ENCODE results near the gene TBXA2R.
"Not testable (repeated sequence)": the region's sequence is repeated elsewhere in the genome, so short reads cannot be mapped to it uniquely, and the experiment has no call there.

Gene TBXA2R

DNA sequence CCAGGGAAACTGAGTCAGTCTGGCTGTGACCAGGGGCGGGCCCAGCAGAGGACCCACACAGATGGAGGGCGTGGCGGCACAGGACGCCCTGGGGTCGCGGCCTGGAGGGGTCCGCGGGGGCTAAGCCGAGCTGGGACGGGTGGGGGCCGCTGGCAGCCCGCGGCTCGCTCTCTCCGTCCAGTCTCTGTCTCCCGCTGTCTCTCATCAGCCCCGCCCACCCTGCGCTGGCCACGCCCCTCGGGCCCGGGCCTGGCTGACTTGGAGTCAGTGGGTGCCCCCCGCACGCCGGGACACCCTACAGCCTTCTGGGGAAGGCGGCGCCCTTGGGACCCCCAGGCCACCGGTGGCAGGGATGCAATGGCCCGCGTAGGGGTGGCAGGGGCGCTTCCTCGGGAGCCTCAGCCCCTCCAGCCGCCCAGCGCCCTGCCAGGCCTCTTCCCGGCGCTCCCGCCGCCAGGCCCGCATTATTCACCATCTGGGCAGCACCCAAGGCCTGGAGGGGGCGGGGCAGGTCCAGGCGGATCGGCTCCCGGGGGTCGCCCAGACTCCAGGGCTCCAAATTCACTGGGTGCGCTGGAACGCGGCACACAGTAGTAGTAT is at the start of gene TBXA2R:
Gene TBXA2R, minus strand, starts transcription at position 186 of the 600 bp plus-strand sequence. CDS start 6,241 bp downstream, outside the sequence.
- DNase-seq (ENCODE audit: low read depth): no peak

- no peak for DNase-seq (ENCODE audit: low read depth)
Observed at GRCh38 chr19:3656073-3656746, 49.5 kb upstream of the TBXA2R start.

DNA sequence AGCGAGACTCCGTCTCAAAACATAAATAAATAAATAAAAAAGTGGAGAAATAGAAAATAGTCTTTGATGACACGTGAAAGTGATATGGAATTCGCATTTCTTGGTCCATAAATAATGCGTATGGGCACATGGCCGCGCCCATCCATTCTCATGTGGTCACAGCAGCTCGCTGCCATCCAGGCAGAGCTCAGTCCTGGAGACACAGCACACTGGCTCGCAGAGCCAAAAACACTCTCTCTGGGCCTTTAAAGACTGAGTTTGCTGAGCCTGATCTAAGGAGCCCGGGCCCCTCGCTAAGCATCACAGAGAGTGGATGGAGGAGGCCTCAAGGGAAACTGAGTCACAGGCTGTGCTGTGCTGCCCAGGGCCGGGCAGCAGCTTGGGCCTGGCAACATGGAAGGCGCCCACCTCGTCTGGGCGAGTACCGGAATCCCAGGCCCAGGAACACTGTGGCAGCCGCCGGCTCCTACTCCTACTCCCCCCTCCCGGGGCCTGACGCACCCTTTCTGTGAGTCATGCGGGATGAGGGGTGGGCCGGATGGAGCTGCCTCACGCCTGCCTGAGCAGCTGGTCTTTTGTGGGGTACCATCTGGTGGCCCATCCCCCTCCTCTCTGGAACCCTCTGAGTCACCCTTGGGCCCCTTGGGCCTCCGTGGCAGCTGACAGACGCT is 48.9 kb upstream of the TBXA2R start:
- DNase-seq (ENCODE audit: low read depth): no peak

GRCh38 chr19:3653865-3654513 is 47.3 kb upstream of the TBXA2R start:
- DNase-seq (ENCODE audit: low read depth): no peak

DNA sequence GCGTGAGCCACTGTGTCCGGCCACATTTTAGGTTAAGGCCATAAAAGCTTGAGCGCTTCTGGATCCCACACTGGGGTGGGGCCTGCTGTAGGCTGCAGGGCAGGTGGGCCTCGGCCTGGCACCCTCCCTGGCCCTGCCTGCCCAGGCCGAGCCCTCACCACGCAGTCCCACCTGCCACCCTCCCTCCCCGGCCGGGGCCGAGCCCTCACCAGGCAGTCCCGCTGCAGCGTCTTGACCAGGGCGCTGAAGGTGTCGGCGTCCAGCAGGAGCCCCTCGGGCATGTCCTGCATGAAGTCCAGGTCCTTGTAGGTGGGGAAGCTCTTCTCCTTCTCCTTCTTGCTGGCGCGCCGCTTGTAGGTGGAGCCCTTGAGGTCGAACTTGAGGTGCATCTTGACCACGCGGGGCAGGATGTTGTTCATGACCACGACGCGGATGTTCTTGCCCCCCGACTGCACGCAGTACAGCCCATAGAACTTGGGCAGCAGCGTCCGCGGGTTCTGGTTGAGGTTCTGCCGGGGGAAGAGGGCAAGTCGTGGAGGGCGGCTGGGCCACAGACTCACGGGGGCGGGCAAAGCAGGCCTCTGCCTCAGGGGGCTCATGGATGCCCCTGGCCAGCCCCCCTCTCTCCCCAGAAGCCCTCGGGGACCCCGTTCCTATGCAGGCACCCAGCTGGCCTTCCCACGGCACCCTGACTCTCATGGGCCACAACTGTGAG is 46.6 kb upstream of the TBXA2R start:
- DNase-seq (ENCODE audit: low read depth): no peak

DNA sequence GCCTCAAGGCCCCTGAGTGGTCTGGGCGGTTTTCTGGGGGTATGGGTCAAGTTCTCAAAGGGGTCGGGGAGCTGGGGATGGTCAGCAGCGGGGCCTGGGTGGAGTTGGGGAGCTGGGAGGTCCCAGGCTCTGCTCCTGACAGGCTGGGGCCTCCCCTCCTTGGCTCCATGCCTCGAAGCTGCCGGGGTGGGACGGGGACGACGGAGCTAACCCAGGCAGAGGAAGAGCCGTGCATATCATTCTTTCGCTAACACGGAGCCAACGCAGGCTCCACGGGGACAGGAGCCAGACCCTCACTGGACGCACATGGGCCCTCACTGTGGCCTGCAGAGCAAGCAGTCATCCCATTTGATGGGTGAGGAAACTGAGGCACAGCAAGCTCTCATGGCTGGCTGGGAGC is 45.7 kb upstream of the TBXA2R start:
- DNase-seq (ENCODE audit: low read depth): no peak

DNA sequence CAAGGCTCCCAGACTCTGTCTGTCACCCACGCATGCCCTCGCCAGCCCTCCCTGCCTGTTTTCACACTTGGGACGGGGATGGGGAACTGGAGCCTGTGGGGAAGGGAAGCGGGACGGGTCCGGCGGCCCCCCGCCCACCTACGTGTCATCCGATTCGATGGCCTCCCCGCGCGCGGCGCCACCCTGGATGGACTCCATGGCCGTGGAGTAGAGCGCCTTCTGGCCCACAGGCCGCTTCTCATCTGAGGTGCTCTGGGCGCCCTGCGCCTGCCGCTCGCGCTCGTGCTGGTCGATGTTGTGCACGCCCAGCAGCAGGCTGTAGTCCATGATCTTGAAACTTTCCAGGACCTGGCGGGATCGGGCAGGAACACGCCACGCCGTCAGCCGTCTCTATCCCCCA is 45.0 kb upstream of the TBXA2R start:
- no peak for DNase-seq (ENCODE audit: low read depth)

DNA sequence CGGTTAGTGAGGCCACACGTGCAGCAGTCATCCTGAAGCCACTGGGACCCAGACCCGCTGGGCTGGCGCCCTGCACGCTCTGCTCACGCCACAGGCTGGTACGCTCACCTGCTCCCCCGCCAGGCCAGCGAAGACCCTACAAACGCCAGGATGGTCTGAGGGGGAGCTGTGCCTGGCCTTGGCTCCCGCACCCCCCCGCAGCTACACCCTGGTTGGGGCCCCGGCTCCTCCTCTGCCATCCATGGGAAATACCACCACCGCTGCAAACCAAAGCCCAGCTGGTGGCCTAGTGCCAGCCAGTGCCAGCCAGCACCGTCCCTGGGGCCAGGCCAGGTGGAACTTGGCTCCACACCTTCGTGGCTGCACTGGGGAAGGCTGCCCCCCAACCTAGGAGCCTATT is 43.2 kb upstream of the TBXA2R start:
- no peak for DNase-seq (ENCODE audit: low read depth)

DNA sequence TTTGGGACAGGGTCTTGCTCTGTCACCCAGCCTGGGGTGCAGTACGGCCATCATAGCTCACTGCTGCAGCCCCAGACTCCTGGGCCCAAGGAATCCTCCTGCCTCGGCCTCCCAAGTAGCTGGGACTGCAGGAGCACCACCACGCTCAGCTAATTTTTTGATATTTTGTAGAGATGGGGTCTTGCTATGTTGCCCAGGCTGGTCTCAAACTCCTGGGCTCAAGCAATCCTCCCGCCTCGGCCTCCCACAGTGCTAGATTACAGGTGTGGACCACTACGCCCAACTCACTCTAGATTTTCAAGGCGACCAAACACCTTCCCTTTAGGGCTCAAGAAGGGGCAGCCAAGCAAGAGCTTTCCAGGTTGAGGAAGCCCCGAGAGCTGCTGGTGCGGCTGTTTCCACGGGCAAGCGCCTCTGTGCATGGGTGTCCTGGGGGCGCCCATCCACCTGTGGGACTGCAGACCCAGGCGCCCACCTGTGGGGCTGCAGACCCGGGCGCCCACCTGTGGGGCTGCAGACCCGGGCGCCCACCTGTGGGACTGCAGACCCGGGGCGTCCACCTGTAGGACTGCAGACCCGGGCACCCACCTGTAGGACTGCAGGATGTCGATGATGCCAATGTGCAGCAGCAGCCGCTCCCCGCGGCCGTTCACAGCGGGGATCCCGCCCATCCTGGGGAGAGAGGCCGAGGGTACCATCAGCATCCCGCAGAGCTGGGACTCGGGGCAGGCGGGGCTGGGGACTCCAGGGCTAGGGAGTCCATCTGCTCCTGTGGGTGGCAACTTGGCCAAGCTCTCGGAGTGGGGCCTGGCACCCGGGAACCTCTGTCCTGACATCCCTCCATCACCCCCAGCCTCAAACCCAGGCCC is 41.6 kb upstream of the TBXA2R start:
- no peak for DNase-seq (ENCODE audit: low read depth)

- DNase-seq (ENCODE audit: low read depth): not testable (repeated sequence)
Observed at GRCh38 chr19:3647102-3647501, 40.4 kb upstream of the TBXA2R start.

GRCh38 chr19:3646336-3647092 is 39.8 kb upstream of the TBXA2R start:
- DNase-seq (ENCODE audit: low read depth): no peak

DNA sequence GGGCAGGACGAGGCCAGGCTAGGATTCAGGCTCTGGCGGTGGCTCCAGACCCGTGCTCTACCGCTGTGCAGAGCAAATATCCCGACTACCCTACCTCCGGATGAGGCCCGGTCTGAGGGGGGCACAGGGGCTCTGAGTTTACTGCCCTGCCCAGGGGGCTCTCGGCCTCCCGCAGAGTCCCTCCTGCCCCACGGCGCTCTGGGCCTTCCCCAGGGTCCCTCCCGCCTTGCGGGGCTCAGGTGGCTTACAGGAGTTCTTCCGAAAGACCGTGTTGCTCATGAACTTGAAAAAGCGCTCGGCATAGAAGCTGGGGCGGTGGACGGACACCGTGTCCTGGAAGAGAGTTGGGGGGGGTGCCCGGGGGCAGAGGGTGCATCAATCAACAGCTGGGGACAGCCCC is 39.1 kb upstream of the TBXA2R start:
- no peak for DNase-seq (ENCODE audit: low read depth)

DNA sequence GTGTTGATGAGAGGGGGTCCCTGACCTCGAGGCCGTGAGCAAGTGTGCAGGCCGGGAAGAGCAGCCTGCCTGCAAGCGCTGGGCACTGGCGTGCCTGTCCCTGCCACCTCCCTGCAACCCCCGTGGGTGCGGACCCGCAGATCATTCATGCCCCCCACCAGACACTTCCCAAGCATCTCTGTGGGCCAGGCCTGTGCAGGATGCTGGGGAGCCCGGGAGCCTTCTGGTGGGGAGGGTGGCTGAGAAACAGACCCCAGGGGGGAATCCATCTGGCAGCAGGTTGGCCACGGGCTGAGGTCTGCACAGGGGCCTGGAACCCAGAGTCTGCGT is 38.4 kb upstream of the TBXA2R start:
- no peak for DNase-seq (ENCODE audit: low read depth)

DNA sequence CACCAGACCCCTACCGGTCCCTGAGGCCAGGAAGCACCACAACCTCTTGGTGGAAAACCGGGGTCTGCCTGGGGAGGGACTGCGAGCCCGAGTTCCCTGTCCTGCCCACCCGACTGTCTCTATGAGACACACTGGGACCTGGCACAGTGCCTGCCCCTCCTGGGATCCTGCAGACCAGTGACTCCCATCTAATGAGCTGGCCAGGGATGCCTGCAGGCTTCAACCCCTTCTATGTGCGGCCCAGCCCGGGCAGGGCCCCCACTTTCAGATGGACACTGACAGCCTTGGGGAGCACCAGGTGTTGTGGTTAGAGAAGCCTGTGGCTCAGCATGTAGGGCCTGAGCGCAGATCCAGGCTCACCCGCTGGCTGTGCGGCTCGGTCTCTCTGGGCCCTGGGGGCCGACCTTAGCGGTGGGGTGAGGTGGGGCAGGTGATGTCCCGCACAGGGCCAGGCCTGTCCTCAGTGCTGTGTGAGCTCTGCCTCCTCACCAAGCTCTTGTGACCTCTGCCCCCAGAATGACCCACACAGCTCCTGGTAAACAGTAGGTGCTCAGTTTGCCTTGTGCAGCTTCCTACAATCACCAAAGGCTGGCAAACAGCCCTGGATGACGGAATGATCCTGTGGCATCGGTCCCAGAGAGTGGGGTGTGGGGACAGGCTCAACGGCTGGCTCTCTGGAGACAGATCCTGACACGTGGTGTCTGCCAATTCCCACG is 37.8 kb upstream of the TBXA2R start:
- no peak for DNase-seq (ENCODE audit: low read depth)

DNA sequence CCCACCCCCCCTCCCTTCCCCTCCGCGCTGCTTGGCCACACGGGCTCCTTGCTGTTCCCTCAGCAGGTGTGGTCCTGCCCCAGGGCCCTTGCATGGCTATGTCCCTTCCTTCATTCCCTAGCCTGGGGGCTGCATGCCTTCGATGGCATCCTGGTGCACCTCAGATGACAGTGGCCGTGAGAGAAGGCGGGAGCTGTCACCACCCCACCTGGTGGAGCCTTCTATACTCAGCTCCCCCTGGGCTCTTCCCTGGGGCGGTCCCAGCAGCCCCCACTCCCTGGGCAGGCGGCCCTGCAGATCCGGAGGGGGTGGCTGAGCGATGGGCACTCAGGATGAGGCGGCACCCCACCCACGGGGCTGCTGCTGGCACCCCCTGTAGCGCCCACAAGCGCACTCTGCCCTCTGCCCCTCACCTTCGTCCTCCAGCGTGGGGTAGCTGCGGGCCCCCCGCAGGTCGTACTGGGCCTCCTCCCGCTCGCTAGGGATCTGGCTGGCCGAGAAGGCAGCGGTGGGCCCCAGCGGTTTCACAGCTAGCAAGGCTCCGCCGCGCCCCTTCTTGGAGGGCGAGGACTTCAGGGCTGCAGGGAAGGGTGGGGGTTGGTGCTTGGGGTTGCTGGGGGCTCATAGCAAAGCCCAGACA is 37.1 kb upstream of the TBXA2R start:
- DNase-seq (ENCODE audit: low read depth): no peak

- DNase-seq (ENCODE audit: low read depth): no peak
Observed at GRCh38 chr19:3642987-3643673, 36.5 kb upstream of the TBXA2R start.

DNA sequence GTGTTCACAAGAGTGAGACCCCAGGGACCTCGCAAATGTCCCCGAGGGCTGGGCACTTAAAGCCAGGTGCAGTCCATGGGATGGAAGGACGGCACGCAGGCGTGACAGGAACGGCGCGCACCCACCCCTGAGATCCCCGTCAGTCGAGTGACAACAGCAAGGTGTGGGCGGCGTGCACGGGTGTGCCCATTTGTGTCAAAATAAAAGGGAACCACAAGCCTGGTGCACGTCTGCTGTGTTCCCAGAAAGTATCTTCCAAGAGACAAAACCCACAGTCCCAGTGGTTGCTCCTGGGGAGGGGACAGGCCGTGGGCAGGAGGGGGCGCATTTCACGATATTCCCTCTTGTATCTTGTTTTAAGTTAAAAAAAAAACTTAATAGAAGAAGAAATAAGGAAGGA is 35.6 kb upstream of the TBXA2R start:
- no peak for DNase-seq (ENCODE audit: low read depth)

DNA sequence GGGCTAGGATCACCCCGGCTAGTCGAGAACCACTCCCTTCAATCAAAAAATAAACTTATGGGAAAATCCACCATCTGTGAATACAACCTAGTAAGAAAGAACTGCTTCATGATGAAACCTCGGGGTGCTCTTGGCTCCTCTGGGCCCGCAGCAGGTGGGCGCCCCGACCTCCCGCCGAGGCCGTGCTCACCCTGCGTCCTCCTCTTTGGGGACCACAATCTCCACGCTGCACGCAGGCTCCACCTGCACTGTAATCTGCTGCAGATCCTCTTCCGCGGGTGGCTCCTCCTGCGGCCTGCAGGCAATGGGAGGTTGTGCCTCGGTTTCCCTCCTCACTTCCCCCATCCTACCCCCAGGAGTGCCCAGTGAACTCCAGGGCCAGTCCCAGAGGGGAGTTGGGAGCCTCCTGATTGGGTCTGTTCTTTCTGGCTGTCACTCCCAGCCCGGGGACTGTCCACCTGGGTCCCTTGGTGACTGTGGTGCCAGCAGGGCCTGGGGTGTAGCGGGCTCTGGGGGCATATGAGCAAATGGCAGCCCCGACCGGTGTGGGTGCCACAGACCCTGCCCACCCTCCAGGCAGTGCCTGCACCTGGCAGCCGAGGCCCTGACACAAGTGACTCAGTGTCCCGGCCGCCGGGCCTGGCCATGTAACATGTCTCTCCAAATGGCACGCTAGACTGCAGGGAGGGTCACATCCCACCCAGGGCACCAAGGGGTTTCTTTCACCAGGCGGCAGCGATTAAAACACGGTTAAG is 35.0 kb upstream of the TBXA2R start:
- DNase-seq (ENCODE audit: low read depth): no peak
